Hematopoietic multipotent progenitor cell treated with erythropoietin and hydrocortisone succinate and interleukin-3 and kit ligand, for 8 days (in vitro differentiated cells): ENCODE measurements around the gene PRTG.
"Not testable (repeated sequence)": the region's sequence is repeated elsewhere in the genome, so short reads cannot be mapped to it uniquely, and the experiment has no call there.

Experiments
- DNase-seq: peaks from one replicate; pipeline ENCODE4 v3.0.0-alpha.2; 2015

Gene PRTG

GRCh38 chr15:55630858-55631257 lies 112.1 kb downstream of the PRTG start:
- no peak for DNase-seq

GRCh38 chr15:55628369-55628730 lies 114.6 kb downstream of the PRTG start:
- no peak for DNase-seq

- DNase-seq, result no peak
Measured at GRCh38 chr15:55627730-55628368, 115.1 kb downstream of the PRTG start.

GRCh38 chr15:55619783-55620182 lies 123.2 kb downstream of the PRTG start:
- DNase-seq, result no peak

GRCh38 chr15:55618387-55618786 lies 124.6 kb downstream of the PRTG start:
- DNase-seq, result no peak

GRCh38 chr15:55615445-55615844 lies 127.5 kb downstream of the PRTG start:
- no peak for DNase-seq

GRCh38 chr15:55613727-55614126 lies 129.2 kb downstream of the PRTG start:
- DNase-seq, result no peak

GRCh38 chr15:55606214-55606613 lies 136.7 kb downstream of the PRTG start:
- no peak for DNase-seq

- DNase-seq, result no peak
Measured at GRCh38 chr15:55601374-55601773, 141.6 kb downstream of the PRTG start.

GRCh38 chr15:55599439-55599838 lies 143.5 kb downstream of the PRTG start:
- no peak for DNase-seq

- not testable (repeated sequence) for DNase-seq
Measured at GRCh38 chr15:55593019-55593418, 149.9 kb downstream of the PRTG start.

GRCh38 chr15:55590788-55591187 lies 152.2 kb downstream of the PRTG start:
- DNase-seq, result no peak

GRCh38 chr15:55589287-55589686 lies 153.7 kb downstream of the PRTG start:
- no peak for DNase-seq

GRCh38 chr15:55588815-55589115 lies 154.2 kb downstream of the PRTG start:
- no peak for DNase-seq

- peak; percentile 25 for DNase-seq
Measured at GRCh38 chr15:55588070-55588814, 154.7 kb downstream of the PRTG start, which contains the start of gene PYGO1. Gene PYGO1 (minus strand): TSS chr15:55588345. CDS start chr15:55587883, 462 bp downstream.

- no peak for DNase-seq
Measured at GRCh38 chr15:55587321-55588069, 155.5 kb downstream of the PRTG start.

- no peak for DNase-seq
Measured at GRCh38 chr15:55586808-55587207, 156.1 kb downstream of the PRTG start.

GRCh38 chr15:55576943-55577342 lies 166.0 kb downstream of the PRTG start:
- DNase-seq, result no peak

- no peak for DNase-seq
Measured at GRCh38 chr15:55574096-55574495, 168.9 kb downstream of the PRTG start.

- no peak for DNase-seq
Measured at GRCh38 chr15:55573224-55573623, 169.7 kb downstream of the PRTG start.

- no peak for DNase-seq
Measured at GRCh38 chr15:55564347-55565145, 178.4 kb downstream of the PRTG start.

- DNase-seq, result no peak
Measured at GRCh38 chr15:55562601-55563000, 180.4 kb downstream of the PRTG start.
